Right ventricle myocardium inferior (tissue), 1 donor: ENCODE data around the gene UMODL1. TPM values are rescaled to one million over a fixed set of nuclear protein-coding genes. Genes with fewer than 3 reads are reported as not detected.
A peak's percentile ranks its signal among the peaks of the same experiment; 100 is the strongest.

Experiments
- ATAC-seq: fragments of 200-7000 bp; cut with Tn5 transposase; one replicate; pipeline ENCODE4 v1.9.1; 2020; ENCODE audit warnings: mild to moderate bottlenecking, moderate library complexity
- DNase-seq: peaks from one replicate; pipeline ENCODE4 v3.0.0; 2021; ENCODE audit errors: missing footprints
- intact Hi-C: fragments of 100-400 bp; cut with DNase I; formaldehyde crosslinking; loops from one replicate; pipeline ENCODE4 v1.11.0; 2022
- total RNA-seq: library from RNA; stranded (reverse); fragmentation: NEBNext Ultra II Directional; extraction: Animal tissue kit (Norgen Biotek cat#: 25700); gene quantifications from one replicate; pipeline ENCODE4 v1.2.1, GENCODE V29; 2021
- donor health status: DM: no; HTN: yes; CAD: no; lungs with severe emphysema.

Gene UMODL1
- total RNA-seq, 1 donor from 2014 or later, result not detected

- peak; percentile 64 for DNase-seq
- intact Hi-C loops, result no loop called here
- ATAC-seq, result no peak
Measured at GRCh38 chr21:42057851-42058437, 13.2 kb upstream of the UMODL1 start.

- intact Hi-C loops, result no loop called here
- ATAC-seq (no peak), DNase-seq (peak; percentile 48)
Measured at GRCh38 chr21:42058631-42059111, 12.4 kb upstream of the UMODL1 start.

GRCh38 chr21:42059141-42059540, 12.0 kb upstream of the UMODL1 start:
- ATAC-seq, result no peak
- intact Hi-C loops, result no loop called here
- no peak for DNase-seq

- intact Hi-C loops, result no loop called here
- DNase-seq (peak; percentile 35), ATAC-seq (no peak)
Measured at GRCh38 chr21:42059721-42060120, 11.4 kb upstream of the UMODL1 start.

- no peak for ATAC-seq
- intact Hi-C loops, result no loop called here
- peak; percentile 50 for DNase-seq
Measured at GRCh38 chr21:42060166-42060565, 11.0 kb upstream of the UMODL1 start.

GRCh38 chr21:42061195-42061985, 9.7 kb upstream of the UMODL1 start:
- DNase-seq, result peak; percentile 71
- peak; percentile 65 for ATAC-seq
- intact Hi-C loops, result no loop called here

GRCh38 chr21:42061986-42062235, 9.2 kb upstream of the UMODL1 start:
- peak; percentile 37 for DNase-seq

GRCh38 chr21:42062236-42063022, 8.7 kb upstream of the UMODL1 start:
- intact Hi-C loops, result no loop called here
- ATAC-seq, result no peak

More at GRCh38 chr21:42061986-42062235, 9.2 kb upstream of the UMODL1 start:
- intact Hi-C loops, result no loop called here
- no peak for ATAC-seq

GRCh38 chr21:42063191-42063570, 7.9 kb upstream of the UMODL1 start:
- intact Hi-C loops, result no loop called here
- no peak for ATAC-seq
- DNase-seq, result peak; percentile 44

More at GRCh38 chr21:42062236-42063022, 8.7 kb upstream of the UMODL1 start:
- DNase-seq, result peak; percentile 65

GRCh38 chr21:42063571-42064521, 7.3 kb upstream of the UMODL1 start:
- ATAC-seq, result no peak
- intact Hi-C loops, result no loop called here
- peak; percentile 57 for DNase-seq

- intact Hi-C loops, result no loop called here
- no peak for DNase-seq
- ATAC-seq, result no peak
Measured at GRCh38 chr21:42066521-42066920, 4.6 kb upstream of the UMODL1 start.

GRCh38 chr21:42067531-42068255, 3.4 kb upstream of the UMODL1 start:
- intact Hi-C loops, result no loop called here
- DNase-seq (no peak), ATAC-seq (no peak)

- no peak for ATAC-seq
- intact Hi-C loops, result no loop called here
- DNase-seq, result no peak
Measured at GRCh38 chr21:42068256-42068545, 2.9 kb upstream of the UMODL1 start.

- DNase-seq (no peak), ATAC-seq (no peak)
Measured at GRCh38 chr21:42068592-42068991, 2.5 kb upstream of the UMODL1 start.

GRCh38 chr21:42069327-42069726, 1.8 kb upstream of the UMODL1 start:
- intact Hi-C loops, result no loop called here
- no peak for DNase-seq
- ATAC-seq, result no peak

More at GRCh38 chr21:42068592-42068991, 2.5 kb upstream of the UMODL1 start:
- intact Hi-C loops, result no loop called here

- no peak for DNase-seq
- ATAC-seq, result no peak
- intact Hi-C loops, result no loop called here
Measured at GRCh38 chr21:42069843-42070242, 1.3 kb upstream of the UMODL1 start.

- DNase-seq (peak; percentile 45), ATAC-seq (no peak)
- intact Hi-C loops, result no loop called here
Measured at GRCh38 chr21:42073145-42074099, 2.3 kb downstream of the UMODL1 start.
